Activated naive CD4-positive, alpha-beta T cell treated with anti-CD3 and anti-CD28 coated beads for 36 hours (primary cell): ENCODE data around the gene ELP2. TPM values are rescaled to one million over a fixed set of nuclear protein-coding genes. Genes with fewer than 3 reads are reported as not detected.
"Not testable (repeated sequence)": the region's sequence is repeated elsewhere in the genome, so short reads cannot be mapped to it uniquely, and the experiment has no call there.

ENCODE experiments used
- CTCF ChIA-PET: fragments of 350-600 bp; sonication (Branson Sonifier 250); formaldehyde crosslinking; loops from one replicate; lab custom pipeline; 2021; ENCODE audit warnings: antibody characterized with exemption; lab: Charles Lee
- DNase-seq: peaks from one replicate; pipeline ENCODE4 v3.0.0-alpha.2; 2020
- H3K27ac Mint-ChIP-seq: one replicate; pipeline ENCODE4 v1.8.0; 2021; ENCODE audit warnings: mild to moderate bottlenecking, mixed read lengths
- H3K27me3 Mint-ChIP-seq: one replicate; pipeline ENCODE4 v1.8.0; 2021; ENCODE audit warnings: low read depth, mixed read lengths
- H3K36me3 Mint-ChIP-seq: one replicate; pipeline ENCODE4 v1.8.0; 2021; ENCODE audit warnings: low read depth, mixed read lengths
- H3K4me1 Mint-ChIP-seq: one replicate; pipeline ENCODE4 v1.8.0; 2021; ENCODE audit warnings: low read depth, mixed read lengths
- H3K4me3 Mint-ChIP-seq: one replicate; pipeline ENCODE4 v1.8.0; 2021; ENCODE audit warnings: mild to moderate bottlenecking, moderate library complexity, mixed read lengths
- H3K9me3 Mint-ChIP-seq: one replicate; pipeline ENCODE4 v1.8.0; 2021; ENCODE audit warnings: mixed read lengths
- intact Hi-C: fragments of 100-400 bp; cut with micrococcal nuclease; formaldehyde crosslinking; loops from one replicate; pipeline ENCODE4 v1.15.1; 2023
- total RNA-seq, 2 experiments: library from RNA; stranded (reverse); gene quantifications; one replicate each; pipeline ENCODE4 v1.2.3, GENCODE V29; 2021

ELP2 gene
- total RNA-seq, 2 experiments from 2014 or later, result 90.1 to 92.0 TPM

GRCh38 chr18:36167692-36168218 lies 38.1 kb downstream of the ELP2 start:
- H3K4me3 Mint-ChIP-seq, result no peak overlapping the region
- H3K4me1 Mint-ChIP-seq, result peaks cover 5% of the 10 kb centered on the region
- CTCF ChIA-PET, result no interaction called here
- no peak for DNase-seq
- H3K9me3 Mint-ChIP-seq, result no peaks in the 10 kb centered on the region
- no peaks in the 10 kb centered on the region for H3K27me3 Mint-ChIP-seq
- intact Hi-C loops, result no loop called here
- H3K36me3 Mint-ChIP-seq, result peaks cover 49% of the 10 kb centered on the region
- no peak overlapping the region for H3K27ac Mint-ChIP-seq

GRCh38 chr18:36168296-36168695 lies 38.6 kb downstream of the ELP2 start:
- CTCF ChIA-PET, H3K4me1 Mint-ChIP-seq, H3K4me3 Mint-ChIP-seq, H3K9me3 Mint-ChIP-seq, intact Hi-C loops, DNase-seq, H3K27me3 Mint-ChIP-seq: not testable (repeated sequence)
- H3K27ac Mint-ChIP-seq, result peak overlapping the region; percentile 34
- H3K36me3 Mint-ChIP-seq, result peaks cover 49% of the 10 kb centered on the region

- Mint-ChIP-seq H3K4me3 (no peak overlapping the region), H3K27ac (no peak overlapping the region), H3K27me3 (no peaks in the 10 kb centered on the region), H3K4me1 (peaks cover 5% of the 10 kb centered on the region), H3K9me3 (no peaks in the 10 kb centered on the region), H3K36me3 (peaks cover 45% of the 10 kb centered on the region)
- CTCF ChIA-PET, result no interaction called here
- no peak for DNase-seq
- intact Hi-C loops, result no loop called here
Measured at GRCh38 chr18:36169938-36170337, 40.2 kb downstream of the ELP2 start.

GRCh38 chr18:36175481-36175880 lies 45.8 kb downstream of the ELP2 start:
- CTCF ChIA-PET, result interaction anchor here (1.4 kb wide), 1 partner anchor 10 kb away, joined by 3 read pairs; no protein-coding TSS in a partner anchor
- H3K36me3 Mint-ChIP-seq, result peaks cover 33% of the 10 kb centered on the region
- no peaks in the 10 kb centered on the region for H3K27me3 Mint-ChIP-seq
- no peak for DNase-seq
- intact Hi-C loops, result no loop called here
- H3K27ac Mint-ChIP-seq, result no peak overlapping the region
- H3K4me3 Mint-ChIP-seq, result no peak overlapping the region
- H3K4me1 Mint-ChIP-seq, result peaks cover 9% of the 10 kb centered on the region
- no peaks in the 10 kb centered on the region for H3K9me3 Mint-ChIP-seq

- Mint-ChIP-seq H3K36me3 (peaks cover 30% of the 10 kb centered on the region), H3K27ac (no peak overlapping the region), H3K4me3 (no peak overlapping the region), H3K27me3 (no peaks in the 10 kb centered on the region), H3K9me3 (no peaks in the 10 kb centered on the region), H3K4me1 (peaks cover 9% of the 10 kb centered on the region)
- intact Hi-C loops, result no loop called here
- CTCF ChIA-PET, result interaction anchor here (1.4 kb wide), 1 partner anchor 10 kb away, joined by 3 read pairs; no protein-coding TSS in a partner anchor
- DNase-seq, result no peak
Measured at GRCh38 chr18:36176177-36176584, 46.5 kb downstream of the ELP2 start.

- Mint-ChIP-seq H3K27me3 (no peaks in the 10 kb centered on the region), H3K9me3 (no peaks in the 10 kb centered on the region), H3K27ac (no peak overlapping the region), H3K36me3 (peaks cover 25% of the 10 kb centered on the region), H3K4me3 (no peak overlapping the region), H3K4me1 (peaks cover 9% of the 10 kb centered on the region)
- intact Hi-C loops, result no loop called here
- no peak for DNase-seq
- CTCF ChIA-PET, result interaction anchor here (1.4 kb wide), 1 partner anchor 9 kb away, joined by 3 read pairs; no protein-coding TSS in a partner anchor
Measured at GRCh38 chr18:36176711-36177110, 47.0 kb downstream of the ELP2 start.

GRCh38 chr18:36177913-36178312 lies 48.2 kb downstream of the ELP2 start:
- Mint-ChIP-seq H3K27ac (no peak overlapping the region), H3K27me3 (no peaks in the 10 kb centered on the region), H3K4me1 (peaks cover 9% of the 10 kb centered on the region), H3K9me3 (no peaks in the 10 kb centered on the region), H3K4me3 (no peak overlapping the region), H3K36me3 (peaks cover 22% of the 10 kb centered on the region)
- CTCF ChIA-PET, result interaction anchor here (0.7 kb wide), 1 partner anchor 80 kb away, joined by 3 read pairs; no protein-coding TSS in a partner anchor
- DNase-seq, result no peak
- intact Hi-C loops, result no loop called here

- H3K4me3 Mint-ChIP-seq, result no peak overlapping the region
- intact Hi-C loops, result loop anchor here (10.0 kb wide), 1 partner anchor 165 kb away; no protein-coding TSS in a partner anchor
- H3K9me3 Mint-ChIP-seq, result no peaks in the 10 kb centered on the region
- peaks cover 16% of the 10 kb centered on the region for H3K36me3 Mint-ChIP-seq
- DNase-seq, result no peak
- H3K27ac Mint-ChIP-seq, result peak overlapping the region; percentile 46
- no peaks in the 10 kb centered on the region for H3K27me3 Mint-ChIP-seq
- H3K4me1 Mint-ChIP-seq, result peaks cover 9% of the 10 kb centered on the region
- CTCF ChIA-PET, result interaction anchor here (1.2 kb wide), 1 partner anchor 28 kb away, joined by 3 read pairs; no protein-coding TSS in a partner anchor
Measured at GRCh38 chr18:36179562-36180355, 50.1 kb downstream of the ELP2 start.

GRCh38 chr18:36181441-36181840 lies 51.7 kb downstream of the ELP2 start:
- DNase-seq, result no peak
- intact Hi-C loops, result loop anchor here (10.0 kb wide), 1 partner anchor 167 kb away; no protein-coding TSS in a partner anchor
- peaks cover 9% of the 10 kb centered on the region for H3K4me1 Mint-ChIP-seq
- H3K4me3 Mint-ChIP-seq, result no peak overlapping the region
- no peak overlapping the region for H3K27ac Mint-ChIP-seq
- CTCF ChIA-PET, result no interaction called here
- peaks cover 2% of the 10 kb centered on the region for H3K27me3 Mint-ChIP-seq
- H3K9me3 Mint-ChIP-seq, result no peaks in the 10 kb centered on the region
- peaks cover 9% of the 10 kb centered on the region for H3K36me3 Mint-ChIP-seq

- intact Hi-C loops, result loop anchor here (10.0 kb wide), 1 partner anchor 167 kb away; no protein-coding TSS in a partner anchor
- H3K4me1 Mint-ChIP-seq, result peaks cover 9% of the 10 kb centered on the region
- DNase-seq, result no peak
- no peak overlapping the region for H3K4me3 Mint-ChIP-seq
- H3K9me3 Mint-ChIP-seq, result no peaks in the 10 kb centered on the region
- no peak overlapping the region for H3K27ac Mint-ChIP-seq
- peaks cover 4% of the 10 kb centered on the region for H3K36me3 Mint-ChIP-seq
- CTCF ChIA-PET, result no interaction called here
- peaks cover 2% of the 10 kb centered on the region for H3K27me3 Mint-ChIP-seq
Measured at GRCh38 chr18:36181898-36182506, 52.3 kb downstream of the ELP2 start.

- intact Hi-C loops, result loop anchor here (10.0 kb wide), 1 partner anchor 168 kb away; no protein-coding TSS in a partner anchor
Measured at GRCh38 chr18:36183033-36183432, 53.3 kb downstream of the ELP2 start.

GRCh38 chr18:36183987-36184386 lies 54.3 kb downstream of the ELP2 start:
- DNase-seq, result no peak
- Mint-ChIP-seq H3K36me3 (no peaks in the 10 kb centered on the region), H3K4me3 (no peak overlapping the region), H3K4me1 (peaks cover 8% of the 10 kb centered on the region), H3K9me3 (no peaks in the 10 kb centered on the region), H3K27me3 (peaks cover 13% of the 10 kb centered on the region), H3K27ac (no peak overlapping the region)
- CTCF ChIA-PET, result no interaction called here
- intact Hi-C loops, result loop anchor here (10.0 kb wide), 1 partner anchor 169 kb away; no protein-coding TSS in a partner anchor

More at GRCh38 chr18:36183033-36183432, 53.3 kb downstream of the ELP2 start:
- no peak overlapping the region for H3K27ac Mint-ChIP-seq
- peaks cover 9% of the 10 kb centered on the region for H3K4me1 Mint-ChIP-seq
- DNase-seq, result no peak
- H3K27me3 Mint-ChIP-seq, result peaks cover 5% of the 10 kb centered on the region
- no peaks in the 10 kb centered on the region for H3K9me3 Mint-ChIP-seq
- CTCF ChIA-PET, result no interaction called here
- H3K36me3 Mint-ChIP-seq, result no peaks in the 10 kb centered on the region
- no peak overlapping the region for H3K4me3 Mint-ChIP-seq
